IMR-90 (cell line): Measurements from ENCODE around the gene FAF1. TPM values are rescaled to one million over a fixed set of nuclear protein-coding genes. Genes with fewer than 3 reads are reported as not detected.
"Not testable (repeated sequence)": the region's sequence is repeated elsewhere in the genome, so short reads cannot be mapped to it uniquely, and the experiment has no call there.

Experiments used
- ATAC-seq: fragments of 200-7000 bp; cut with Tn5 transposase; 2 replicates; pipeline ENCODE4 v1.9.1; 2020; ENCODE audit warnings: low read depth, mild to moderate bottlenecking, moderate library complexity
- BruUV-seq: library from RNA; stranded (reverse); fragments of 400-500 nt; replicated peaks from 2 replicates; lab custom pipeline; 2021; lab: Mats Ljungman, UMichigan
- CTCF ChIA-PET: fragments of 300-600 bp; formaldehyde crosslinking; extraction: SDS; loops from one replicate; lab custom pipeline; 2021; ENCODE audit warnings: antibody characterized with exemption; lab: Yijun Ruan, JAX
- POLR2A ChIA-PET: fragments of 300-600 bp; sonication (Branson Sonifier 250); formaldehyde crosslinking; loops from one replicate; lab custom pipeline; 2022; ENCODE audit warnings: antibody characterized with exemption; ENCODE audit not compliant: unreplicated experiment; lab: Charles Lee
- DNase-seq: peaks from one replicate; pipeline ENCODE4 v3.0.0; 2013
- H2AFZ ChIP-seq: replicated peaks from 2 replicates; pipeline ENCODE3; 2013; ENCODE audit warnings: low read length, mild to moderate bottlenecking; ENCODE audit not compliant: poor library complexity
- H2AK5ac ChIP-seq: 2 replicates; pipeline ENCODE4 v1.6.1; 2013; ENCODE audit warnings: low read depth, low read length, inconsistent platforms
- H2AK9ac ChIP-seq: replicated peaks from 2 replicates; pipeline ENCODE3; 2013; ENCODE audit warnings: mild to moderate bottlenecking, low read depth, low read length, moderate library complexity; ENCODE audit not compliant: poor library complexity
- H2BK120ac ChIP-seq: 2 replicates; pipeline ENCODE4 v1.6.1; 2013; ENCODE audit warnings: low read depth, low read length, inconsistent platforms
- H2BK15ac ChIP-seq: 3 replicates; pipeline ENCODE4 v1.6.1; 2013; ENCODE audit warnings: low read depth, low read length, inconsistent platforms
- H2BK20ac ChIP-seq: 2 replicates; pipeline ENCODE4 v1.6.1; 2013; ENCODE audit warnings: low read depth, mild to moderate bottlenecking, inconsistent platforms, low read length, moderate library complexity
- H2BK5ac ChIP-seq: 2 replicates; pipeline ENCODE4 v1.6.1; 2013; ENCODE audit warnings: mild to moderate bottlenecking, low read depth, low read length, inconsistent platforms; ENCODE audit not compliant: poor library complexity, severe bottlenecking
- H3K14ac ChIP-seq: replicated peaks from 2 replicates; pipeline ENCODE4 v1.6.1; 2013; ENCODE audit warnings: low read depth, low read length, inconsistent platforms
- H3K18ac ChIP-seq: 2 replicates; pipeline ENCODE4 v1.6.1; 2013; ENCODE audit warnings: low read depth, low read length, control low read depth
- H3K23ac ChIP-seq: 2 replicates; pipeline ENCODE4 v1.6.1; 2013; ENCODE audit warnings: low read depth, low read length, inconsistent platforms
- H3K27ac ChIP-seq: 2 replicates; pipeline ENCODE4 v1.5.1; 2013; ENCODE audit warnings: mild to moderate bottlenecking, control low read depth, low read length; ENCODE audit not compliant: insufficient read depth
- H3K27me3 ChIP-seq: 2 replicates; pipeline ENCODE4 v1.6.1; 2013; ENCODE audit warnings: low read length; ENCODE audit not compliant: control insufficient read depth, insufficient read depth
- H3K36me3 ChIP-seq: 2 replicates; pipeline ENCODE4 v1.6.1; 2013; ENCODE audit warnings: low read length, mixed read lengths; ENCODE audit not compliant: control insufficient read depth, insufficient read depth
- H3K4ac ChIP-seq: 2 replicates; pipeline ENCODE4 v1.6.1; 2013; ENCODE audit warnings: low read depth, low read length, inconsistent platforms
- H3K4me1 ChIP-seq: 2 replicates; pipeline ENCODE4 v1.6.1; 2013; ENCODE audit warnings: low read length, mixed read lengths; ENCODE audit not compliant: control insufficient read depth, insufficient read depth
- H3K4me2 ChIP-seq: 2 replicates; pipeline ENCODE4 v1.6.1; 2013; ENCODE audit warnings: low read depth, mild to moderate bottlenecking, control low read depth, low read length, moderate library complexity
- H3K4me3 ChIP-seq: 2 replicates; pipeline ENCODE4 v1.5.1; 2013; ENCODE audit warnings: low read depth, mild to moderate bottlenecking, control low read depth, low read length, moderate library complexity; ENCODE audit not compliant: insufficient read depth
- H3K56ac ChIP-seq: 2 replicates; pipeline ENCODE4 v1.6.1; 2013; ENCODE audit warnings: low read length, inconsistent platforms; ENCODE audit not compliant: insufficient read depth; ENCODE audit errors: extremely low read depth
- H3K79me1 ChIP-seq, 2 experiments: 2 replicates each; pipeline ENCODE4 v1.6.1; 2013; ENCODE audit warnings: low read length in 2 of 2, inconsistent platforms in 1 of 2, low read depth in 1 of 2
- H3K9ac ChIP-seq: 2 replicates; pipeline ENCODE4 v1.6.1; 2013; ENCODE audit warnings: low read depth, low read length, control low read depth
- H3K9me1 ChIP-seq: 2 replicates; pipeline ENCODE4 v1.6.1; 2013; ENCODE audit warnings: low read length, inconsistent platforms; ENCODE audit not compliant: insufficient read depth
- H3K9me3 ChIP-seq: 2 replicates; pipeline ENCODE4 v1.6.1; 2013; ENCODE audit warnings: low read length; ENCODE audit not compliant: control insufficient read depth, insufficient read depth
- H4K20me1 ChIP-seq: 2 replicates; pipeline ENCODE4 v1.6.1; 2013; ENCODE audit warnings: low read length, inconsistent platforms; ENCODE audit not compliant: insufficient read depth
- H4K5ac ChIP-seq: 2 replicates; pipeline ENCODE4 v1.6.1; 2013; ENCODE audit warnings: mild to moderate bottlenecking, low read depth, low read length, control low read depth
- H4K8ac ChIP-seq, 2 experiments: 2 replicates each; pipeline ENCODE4 v1.6.1; 2013; ENCODE audit warnings: low read depth in 2 of 2, low read length in 2 of 2, control low read depth in 1 of 2, inconsistent platforms in 1 of 2
- H4K91ac ChIP-seq: 2 replicates; pipeline ENCODE4 v1.6.1; 2013; ENCODE audit warnings: low read depth, low read length, inconsistent platforms; ENCODE audit not compliant: insufficient read depth
- BHLHE40 ChIP-seq: fragments of 150-350 bp; IDR thresholded peaks from 2 replicates; pipeline ENCODE4 v1.6.1; 2016; ENCODE audit warnings: mild to moderate bottlenecking, low read depth, low read length
- CEBPB ChIP-seq: IDR thresholded peaks from 2 replicates; pipeline ENCODE4 v1.6.1; 2012; ENCODE audit warnings: low read depth, low read length, improper control_type of control experiment
- CTCF ChIP-seq: conservative IDR thresholded peaks from 2 replicates; pipeline ENCODE4 v1.5.1; 2012; ENCODE audit warnings: mild to moderate bottlenecking, low read depth, low read length, improper control_type of control experiment
- MAZ ChIP-seq: IDR thresholded peaks from 2 replicates; pipeline ENCODE4 v1.6.1; 2012; ENCODE audit warnings: low read depth, mild to moderate bottlenecking, low read length, improper control_type of control experiment, moderate library complexity, borderline replicate concordance
- POLR2A ChIP-seq: IDR thresholded peaks from 2 replicates; pipeline ENCODE4 v1.6.1; 2012; ENCODE audit warnings: mild to moderate bottlenecking, low read depth, low read length
- RCOR1 ChIP-seq: IDR thresholded peaks from 2 replicates; pipeline ENCODE4 v1.6.1; 2012; ENCODE audit warnings: mild to moderate bottlenecking, low read length, improper control_type of control experiment; ENCODE audit not compliant: insufficient replicate concordance
- RFX5 ChIP-seq: IDR thresholded peaks from 2 replicates; pipeline ENCODE4 v1.8.0; 2012; ENCODE audit warnings: low read depth, mild to moderate bottlenecking, low read length, moderate library complexity
- WGBS, 2 experiments: methylation state at CpG; one replicate each; pipeline versions ENCODE4 v1.1.5 to v1.1.7; 2013; ENCODE audit warnings: missing lambda C conversion rate in 2 of 2; ENCODE audit not compliant: insufficient read length in 1 of 2; ENCODE audit errors: extremely low coverage in 2 of 2; 5-methylcytosine and 5-hydroxymethylcytosine counted together
- dilution Hi-C: fragments of 300-500 bp; cut with HindIII; formaldehyde crosslinking; loops from one replicate; pipeline ENCODE4 v1.14.3; 2018; ENCODE audit warnings: low sequenced_read_pairs; ENCODE audit not compliant: unreplicated experiment
- in situ Hi-C: fragments of 300-500 bp; cut with MboI; formaldehyde crosslinking; loops from 3 replicates; pipeline ENCODE4 v1.14.3; 2019; ENCODE audit warnings: low sequenced_read_pairs, inconsistent platforms, mixed read lengths
- intact Hi-C: fragments of 100-400 bp; cut with micrococcal nuclease; formaldehyde crosslinking; loops from 2 replicates; pipeline ENCODE4 v1.10.0; 2022
- polyA plus RNA-seq, 3 experiments: library from polyadenylated mRNA; depleted of rRNA; stranded (reverse); fragments of >200 nt; gene quantifications; 2 replicates each; pipeline ENCODE4 v1.2.3, GENCODE V29; 2012; ENCODE audit warnings: low replicate concordance in 1 of 3
- total RNA-seq: library from RNA; depleted of rRNA; stranded (reverse); fragments of >200 nt; gene quantifications from 2 replicates; pipeline ENCODE4 v1.2.3, GENCODE V29; 2012

Gene FAF1
- total and polyA plus RNA-seq, 2 of the 4 experiments (the other 2 are of a cell fraction), result 18.8 to 72.9 TPM

GRCh38 chr1:50529510-50529909, 430.6 kb downstream of the FAF1 start:
- Histone ChIP-seq H3K4me3 (no peak overlapping the region), H3K4me1 (peaks cover 2% of the 10 kb centered on the region; the same call in 1 of the 2 replicates), H3K14ac (no peak overlapping the region), H2BK120ac (no peak overlapping the region), H2BK5ac (no peak overlapping the region), H3K23ac (no peak overlapping the region), H2AFZ (no peak overlapping the region), H2BK20ac (no peak overlapping the region), H4K5ac (no peak overlapping the region), H2AK5ac (no peak overlapping the region), H3K4me2 (no peak overlapping the region), H2AK9ac (no peak overlapping the region), H3K36me3 (no peaks in the 10 kb centered on the region), H3K56ac (no peak overlapping the region), H3K9me3 (no peaks in the 10 kb centered on the region), H4K8ac (no peak overlapping the region), H3K79me1 (no peaks in the 10 kb centered on the region), H3K4ac (no peak overlapping the region), H2BK15ac (no peak overlapping the region), H3K9ac (no peak overlapping the region), H3K18ac (no peak overlapping the region), H4K91ac (no peak overlapping the region), H4K20me1 (no peaks in the 10 kb centered on the region), H3K9me1 (no peaks in the 10 kb centered on the region; the same call in 1 of the 2 replicates), H3K27ac (no peak overlapping the region), H3K27me3 (no peaks in the 10 kb centered on the region)
- intact Hi-C loops, result loop anchor here (2.0 kb wide), 1 partner anchor 73 kb away; no protein-coding TSS in a partner anchor
- dilution Hi-C loops, result no loop called here
- POLR2A ChIA-PET, result no interaction called here
- in situ Hi-C loops, result no loop called here
- DNase-seq (no peak), ATAC-seq (no peak)
- BruUV-seq, result no TSS peak
- CTCF ChIA-PET, result interaction anchor here (0.8 kb wide), 1 partner anchor 23 kb away, joined by 3 read pairs; no protein-coding TSS in a partner anchor
- no peak for TF ChIP-seq CEBPB
- TF ChIP-seq MAZ, result no peak
- TF ChIP-seq RCOR1, result no peak
- TF ChIP-seq BHLHE40, result no peak
- TF ChIP-seq POLR2A, result no peak
- no peak for TF ChIP-seq RFX5
- no peak for TF ChIP-seq CTCF

DNA sequence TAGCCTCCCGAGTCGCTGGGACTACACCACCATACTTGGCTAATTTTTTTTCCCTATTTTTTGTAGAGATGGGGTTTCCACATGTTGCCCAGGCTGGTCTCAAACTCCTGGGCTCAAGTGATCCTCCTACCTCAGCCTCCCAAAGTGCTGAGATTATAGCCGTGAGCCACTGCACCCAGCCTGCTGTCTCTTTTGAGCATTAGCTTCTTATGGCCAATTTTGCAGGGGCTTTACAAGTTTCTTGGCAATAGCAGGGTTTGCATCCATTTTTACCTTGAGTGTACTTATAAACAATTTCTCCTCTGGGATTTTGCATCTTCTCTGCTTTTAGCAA, 432.1 kb downstream of the FAF1 start:
- H3K27me3 ChIP-seq, DNase-seq, H4K91ac ChIP-seq, BruUV-seq, H3K4me3 ChIP-seq, H3K4ac ChIP-seq, H3K4me1 ChIP-seq, H3K36me3 ChIP-seq, H2BK15ac ChIP-seq, H3K23ac ChIP-seq, in situ Hi-C loops, H2BK5ac ChIP-seq, H3K18ac ChIP-seq, ATAC-seq, H2AK9ac ChIP-seq, H4K8ac ChIP-seq, H3K9me3 ChIP-seq, POLR2A ChIA-PET, H3K56ac ChIP-seq, H3K9me1 ChIP-seq, dilution Hi-C loops, CTCF ChIA-PET, H3K9ac ChIP-seq, H2BK120ac ChIP-seq, H3K27ac ChIP-seq, H2AK5ac ChIP-seq, H2BK20ac ChIP-seq, H3K79me1 ChIP-seq, H3K4me2 ChIP-seq, H4K5ac ChIP-seq, H3K14ac ChIP-seq, H4K20me1 ChIP-seq, H2AFZ ChIP-seq: not testable (repeated sequence)
- WGBS, 2 experiments, result 100% methylated on average over 1 of the region's 3 CpGs; no CpG with 5 or more reads in 1 of the 2 experiments
- intact Hi-C loops, result loop anchor here (2.0 kb wide), 1 partner anchor 71 kb away; no protein-coding TSS in a partner anchor
